Activated T-cell treated with anti-CD3 and anti-CD28 coated beads for 48 hours (primary cell): ENCODE data around the gene RNF32.
"Not testable (repeated sequence)": the region's sequence is repeated elsewhere in the genome, so short reads cannot be mapped to it uniquely, and the experiment has no call there.

ENCODE experiments used
- DNase-seq: peaks from one replicate; pipeline ENCODE4 v3.0.0-alpha.2; 2020; ENCODE audit warnings: low read depth

RNF32 gene

GRCh38 chr7:156614434-156615264 is 25.9 kb upstream of the RNF32 start:
- no peak for DNase-seq

DNA sequence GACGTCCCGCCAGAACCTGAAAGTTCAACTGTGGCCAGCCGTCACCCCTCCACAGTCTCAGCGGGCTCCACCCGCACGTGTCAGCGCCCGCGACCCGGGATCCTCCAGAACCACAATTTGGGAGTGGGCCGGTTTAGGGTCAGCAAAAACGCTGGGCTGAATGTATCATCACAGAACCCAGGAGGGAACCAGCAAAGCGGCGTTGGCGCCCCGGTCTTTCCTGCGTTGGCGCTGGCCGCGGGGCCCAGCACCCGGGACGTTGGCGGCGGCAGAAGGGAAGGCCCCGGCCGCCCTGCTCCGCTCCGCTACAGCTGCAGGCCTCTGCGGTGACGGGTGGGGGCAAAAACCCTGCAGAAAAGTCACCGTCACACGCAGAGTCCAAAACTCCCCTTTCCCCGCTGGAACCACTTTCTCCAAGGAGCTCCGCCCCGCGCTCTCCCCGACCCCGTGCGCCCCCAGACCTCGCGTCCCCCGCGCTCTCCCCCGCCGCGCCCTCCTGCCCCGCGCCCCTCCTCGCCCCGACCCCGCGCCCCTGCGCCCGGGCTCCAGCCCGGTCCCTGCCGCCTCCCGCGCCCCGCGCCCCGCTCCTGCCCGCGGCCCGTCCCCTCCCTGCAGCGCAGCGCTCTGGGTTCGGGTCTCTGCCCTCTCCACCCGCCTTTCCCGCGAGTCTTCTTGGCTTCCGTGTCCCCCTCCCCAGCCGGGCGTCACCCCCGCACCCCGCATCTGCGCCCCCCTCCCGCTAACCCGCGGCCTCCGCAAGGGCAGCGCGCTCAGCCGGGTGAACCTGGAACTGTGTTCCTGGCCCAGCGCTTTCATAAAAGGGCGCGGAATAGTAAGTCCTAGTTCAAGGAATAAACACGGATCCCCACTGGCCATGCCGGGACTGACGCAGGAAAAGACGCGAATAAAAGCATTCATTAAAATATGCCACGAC is 24.0 kb upstream of the RNF32 start:
- peak; percentile 9 for DNase-seq

GRCh38 chr7:156617215-156617614 is 23.4 kb upstream of the RNF32 start:
- no peak for DNase-seq

- no peak for DNase-seq
Measured at GRCh38 chr7:156618078-156618779, 22.3 kb upstream of the RNF32 start.

DNA sequence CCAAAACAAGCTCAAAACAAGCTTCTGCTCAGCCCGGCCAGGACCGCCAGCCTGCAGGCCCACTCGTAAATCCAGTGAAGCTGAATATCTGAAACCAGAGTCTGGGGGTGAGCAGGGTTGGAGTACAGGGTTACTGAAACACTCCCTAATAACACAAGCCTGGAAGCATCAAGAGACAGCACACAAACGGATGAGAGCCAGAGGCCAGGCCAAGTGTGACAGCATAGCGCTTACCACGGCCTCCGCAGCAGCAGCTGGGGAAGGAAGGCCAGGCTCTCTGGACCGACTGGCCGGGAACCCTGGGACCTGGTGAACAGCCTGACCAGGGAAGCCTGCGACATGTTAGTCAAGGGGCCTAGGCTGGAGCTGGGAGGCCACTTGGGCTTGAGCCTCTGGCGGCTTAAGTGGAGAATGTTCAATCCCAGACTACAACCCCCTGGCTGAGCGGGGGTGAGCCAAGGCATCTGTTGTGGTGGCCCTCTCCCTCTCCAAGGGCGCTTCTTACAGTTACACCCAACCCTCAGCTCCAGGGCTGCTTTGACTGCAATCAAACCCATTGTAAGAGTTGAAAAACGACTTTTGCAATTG is 21.7 kb upstream of the RNF32 start:
- DNase-seq: no peak

DNA sequence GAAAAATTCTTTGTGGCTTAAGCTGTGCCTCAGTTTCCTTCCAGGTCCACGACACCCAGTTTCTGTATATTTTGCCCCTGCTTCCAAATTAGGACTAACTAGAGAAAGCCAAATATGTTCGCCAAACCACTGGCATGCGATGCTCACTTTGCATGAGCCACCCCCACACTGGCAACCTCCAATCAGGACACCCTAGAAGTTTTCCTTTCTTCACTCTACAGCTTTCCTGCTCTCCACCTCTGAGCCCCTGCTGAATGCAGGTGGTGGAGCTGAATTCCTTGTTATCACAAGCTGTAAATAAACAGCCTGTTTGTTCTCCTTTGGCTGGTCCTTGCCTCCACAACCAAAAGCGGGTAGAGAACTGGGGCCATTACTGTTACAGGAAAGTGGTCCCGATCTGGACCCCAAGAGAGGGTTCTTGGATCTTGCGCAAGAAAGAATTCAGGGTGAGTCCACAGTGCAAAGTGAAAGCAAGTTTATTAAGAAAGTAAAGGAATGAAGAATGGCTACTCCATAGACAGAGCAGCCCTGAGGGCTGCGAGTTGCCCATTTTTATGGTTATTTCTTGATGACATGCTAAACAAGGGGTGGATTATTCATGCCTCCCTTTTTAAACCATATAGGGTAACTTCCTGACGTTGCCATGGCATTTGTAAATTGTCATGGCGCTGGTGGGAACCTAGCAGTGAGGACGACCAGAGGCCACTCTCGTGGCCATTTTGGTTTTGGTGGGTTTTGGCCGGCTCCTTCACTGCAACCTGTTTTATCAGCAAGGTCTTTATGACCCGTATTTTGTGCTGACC is 20.9 kb upstream of the RNF32 start:
- not testable (repeated sequence) for DNase-seq

GRCh38 chr7:156620291-156620675 is 20.3 kb upstream of the RNF32 start:
- DNase-seq: no peak

- no peak for DNase-seq
Measured at GRCh38 chr7:156621652-156622051, 18.9 kb upstream of the RNF32 start.

DNA sequence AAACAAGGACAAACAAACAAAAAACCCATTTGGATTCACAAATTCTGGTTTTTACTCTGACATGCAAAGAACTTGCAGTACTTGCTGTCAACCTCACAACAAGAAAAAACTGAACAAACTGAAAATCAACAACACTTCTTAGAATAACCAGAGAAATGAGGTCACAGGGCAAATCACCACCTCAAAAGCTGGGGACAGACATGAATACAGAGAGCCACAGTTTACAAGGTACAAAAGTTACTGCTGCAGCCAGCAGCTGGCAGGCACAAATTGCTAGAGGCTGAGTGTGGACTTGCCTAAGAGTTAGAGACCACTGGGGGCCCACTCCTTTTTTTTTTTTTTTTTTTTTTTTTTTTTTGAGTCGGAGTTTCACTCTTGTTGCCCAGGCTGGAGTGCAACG is 15.0 kb upstream of the RNF32 start:
- no peak for DNase-seq

- no peak for DNase-seq
Measured at GRCh38 chr7:156626220-156626895, 14.2 kb upstream of the RNF32 start.

- DNase-seq: no peak
Measured at GRCh38 chr7:156628562-156628961, 12.0 kb upstream of the RNF32 start.

DNA sequence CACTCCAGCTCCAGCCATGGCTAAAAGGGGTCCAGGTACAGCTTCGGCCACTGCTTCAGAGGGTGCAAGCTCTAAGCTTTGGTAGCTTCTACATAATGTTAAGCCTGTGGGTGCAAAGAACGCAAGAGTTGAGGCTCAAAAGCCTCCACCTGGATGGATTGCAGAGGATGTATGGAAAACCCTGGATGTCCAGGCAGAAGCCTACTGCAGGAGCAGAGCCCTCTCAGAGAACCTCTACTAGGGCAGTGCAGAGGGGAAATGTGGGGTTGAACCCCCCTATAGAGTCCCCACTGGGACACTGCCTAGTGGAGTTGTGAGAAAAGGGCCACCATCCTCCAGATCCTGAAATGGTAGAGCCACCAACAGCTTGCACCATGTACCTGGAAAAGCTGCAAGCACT is 10.7 kb upstream of the RNF32 start:
- no peak for DNase-seq

DNA sequence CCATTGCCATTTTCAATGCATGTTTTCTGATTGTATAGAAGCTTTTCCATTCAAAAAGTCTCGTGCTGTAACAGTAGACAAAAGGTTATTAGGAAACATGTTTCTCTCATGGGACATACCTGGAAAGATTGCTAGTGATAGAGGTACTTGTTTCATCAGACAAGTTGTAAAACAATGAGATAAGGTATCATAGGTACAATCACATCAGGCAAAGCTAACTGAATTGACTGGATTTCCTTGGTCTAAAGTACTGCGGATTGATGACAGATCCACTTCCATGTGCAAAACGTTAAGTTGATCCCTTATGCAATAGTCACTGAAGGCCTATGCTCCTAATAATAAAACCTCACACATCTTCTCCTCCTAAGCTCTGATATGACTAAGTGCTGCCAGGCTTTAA is 6.5 kb upstream of the RNF32 start:
- DNase-seq: no peak

GRCh38 chr7:156635529-156636385 is 4.8 kb upstream of the RNF32 start:
- DNase-seq: no peak

DNA sequence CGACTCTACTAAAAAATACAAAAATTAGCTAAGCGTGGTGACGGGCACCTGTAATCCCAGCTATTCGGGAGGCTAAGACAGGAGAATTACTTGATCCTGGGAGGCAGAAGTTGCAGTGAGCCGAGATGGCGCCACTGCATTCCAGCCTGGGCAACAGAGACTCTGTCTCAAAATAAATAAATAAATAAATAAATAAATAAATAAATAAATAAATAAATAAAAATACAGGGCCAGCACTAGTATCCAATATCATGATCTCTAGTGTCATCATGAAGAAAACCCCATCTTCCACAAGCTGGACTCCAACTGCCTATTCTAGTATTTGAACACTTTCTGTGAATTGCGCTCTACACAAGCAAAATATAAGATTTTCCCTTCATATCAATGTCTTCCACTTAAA is 3.5 kb upstream of the RNF32 start:
- not testable (repeated sequence) for DNase-seq

GRCh38 chr7:156638443-156639077 is 2.0 kb upstream of the RNF32 start:
- no peak for DNase-seq

- no peak for DNase-seq
Measured at GRCh38 chr7:156639426-156640256, 933 bp upstream of the RNF32 start.

- peak; percentile 58 for DNase-seq
Measured at GRCh38 chr7:156640949-156641485, 443 bp downstream of the RNF32 start.
